GM12865 (cell line): Measurements from ENCODE around the gene C6orf118.

Source experiments
- DNase-seq: peaks from one replicate; pipeline ENCODE4 v3.0.0; 2010; ENCODE audit warnings: low read depth
- H3K4me3 ChIP-seq: 2 replicates; pipeline ENCODE4 v1.5.1; 2011; ENCODE audit warnings: mild to moderate bottlenecking, low read depth, low read length, control low read depth
- TF ChIP-seq, protein P1 (sequence below): IDR thresholded peaks from 2 replicates; pipeline ENCODE4 v1.5.1; 2011; ENCODE audit warnings: low read length, control low read depth, low read depth, inconsistent platforms; ENCODE audit not compliant: insufficient read depth; ENCODE audit errors: missing control alignments

C6orf118 gene

DNA sequence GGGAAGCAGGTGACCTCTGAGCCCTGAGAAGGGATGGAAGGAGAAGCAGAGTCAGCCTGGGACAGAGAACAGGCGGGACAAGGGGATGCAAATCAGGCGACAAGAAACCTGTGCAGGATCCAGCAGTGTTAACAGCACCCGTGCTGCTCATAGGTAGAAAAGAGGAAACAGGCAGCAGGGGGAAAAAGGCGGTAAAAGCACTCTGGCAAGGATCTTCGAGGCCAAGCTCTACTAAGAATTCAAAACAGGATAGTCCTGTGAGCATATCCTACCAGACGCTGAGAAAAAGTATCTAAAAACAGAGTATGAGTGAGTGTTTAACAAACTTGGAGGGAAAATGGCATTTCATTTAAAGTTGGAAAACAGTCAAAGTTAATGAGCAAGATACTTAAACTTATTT is 16.7 kb downstream of the C6orf118 start:
- TF ChIP-seq, protein P1, sequence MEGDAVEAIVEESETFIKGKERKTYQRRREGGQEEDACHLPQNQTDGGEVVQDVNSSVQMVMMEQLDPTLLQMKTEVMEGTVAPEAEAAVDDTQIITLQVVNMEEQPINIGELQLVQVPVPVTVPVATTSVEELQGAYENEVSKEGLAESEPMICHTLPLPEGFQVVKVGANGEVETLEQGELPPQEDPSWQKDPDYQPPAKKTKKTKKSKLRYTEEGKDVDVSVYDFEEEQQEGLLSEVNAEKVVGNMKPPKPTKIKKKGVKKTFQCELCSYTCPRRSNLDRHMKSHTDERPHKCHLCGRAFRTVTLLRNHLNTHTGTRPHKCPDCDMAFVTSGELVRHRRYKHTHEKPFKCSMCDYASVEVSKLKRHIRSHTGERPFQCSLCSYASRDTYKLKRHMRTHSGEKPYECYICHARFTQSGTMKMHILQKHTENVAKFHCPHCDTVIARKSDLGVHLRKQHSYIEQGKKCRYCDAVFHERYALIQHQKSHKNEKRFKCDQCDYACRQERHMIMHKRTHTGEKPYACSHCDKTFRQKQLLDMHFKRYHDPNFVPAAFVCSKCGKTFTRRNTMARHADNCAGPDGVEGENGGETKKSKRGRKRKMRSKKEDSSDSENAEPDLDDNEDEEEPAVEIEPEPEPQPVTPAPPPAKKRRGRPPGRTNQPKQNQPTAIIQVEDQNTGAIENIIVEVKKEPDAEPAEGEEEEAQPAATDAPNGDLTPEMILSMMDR, result no peak
- no peak for DNase-seq
- H3K4me3 ChIP-seq, result no peak overlapping the region

DNA sequence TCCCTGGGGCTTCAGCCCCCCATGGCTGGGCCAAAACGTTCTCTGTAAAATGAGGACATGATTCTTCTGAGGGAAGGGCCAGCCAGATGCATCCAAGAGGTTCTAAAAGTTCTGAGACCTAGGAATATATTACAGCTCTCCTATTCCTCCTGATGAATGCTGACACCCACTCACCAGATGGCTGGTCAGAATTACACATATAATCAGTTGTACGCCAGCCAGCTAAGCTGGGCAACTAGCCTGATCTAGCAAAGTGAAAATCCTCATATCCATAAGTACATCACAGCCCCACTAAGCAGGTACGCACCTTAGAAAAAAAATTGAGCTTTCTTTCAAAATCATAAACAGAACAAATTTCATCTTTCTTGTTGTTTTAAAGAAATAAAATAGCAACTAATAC is 34.8 kb downstream of the C6orf118 start:
- DNase-seq, result no peak
- TF ChIP-seq, protein P1, result no peak
- H3K4me3 ChIP-seq, result no peak overlapping the region

DNA sequence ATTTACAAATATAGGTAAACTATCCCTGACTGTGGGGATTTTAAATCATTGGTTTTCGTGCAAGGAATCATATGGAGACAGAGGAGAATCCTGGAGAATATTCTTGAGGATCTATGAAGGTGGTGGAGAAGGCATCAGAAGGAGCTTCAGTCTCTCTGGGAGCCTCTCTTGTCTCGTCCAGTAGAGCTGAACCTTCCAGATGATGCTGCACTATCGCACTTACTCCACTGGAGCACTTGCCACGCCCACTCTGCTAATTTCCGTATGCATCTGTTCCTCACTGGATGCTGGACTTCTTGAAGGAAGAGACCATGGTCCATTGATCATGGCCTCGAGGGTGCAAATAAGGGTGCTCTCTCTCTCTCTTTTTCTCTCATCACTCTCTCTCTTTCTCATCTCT is 36.8 kb downstream of the C6orf118 start:
- TF ChIP-seq, protein P1, result no peak
- DNase-seq, result no peak

DNA sequence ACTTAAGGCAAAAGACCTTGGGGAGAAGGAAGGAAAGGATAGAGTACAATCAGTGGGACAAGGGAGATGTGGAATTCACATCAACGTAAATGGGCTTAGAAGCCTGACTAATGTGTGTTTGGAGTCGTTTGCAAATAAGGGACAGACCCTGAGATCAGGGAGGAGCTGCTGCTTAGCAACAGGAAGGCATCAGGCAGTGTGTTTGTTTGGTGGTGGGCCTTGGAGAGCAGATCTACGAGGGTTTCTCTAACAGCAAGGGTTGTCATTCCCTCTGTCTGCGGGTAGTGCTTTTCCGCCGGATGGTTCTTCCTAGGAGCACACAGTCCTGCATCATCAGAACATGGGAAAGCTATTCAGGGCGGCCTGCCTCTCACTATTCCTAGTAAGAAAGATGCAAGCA is 40.4 kb downstream of the C6orf118 start:
- no peak for DNase-seq
- H3K4me3 ChIP-seq, result no peak overlapping the region
- TF ChIP-seq, protein P1, result no peak

More for the DNA sequence above, 36.8 kb downstream of the C6orf118 start:
- no peak overlapping the region for H3K4me3 ChIP-seq

DNA sequence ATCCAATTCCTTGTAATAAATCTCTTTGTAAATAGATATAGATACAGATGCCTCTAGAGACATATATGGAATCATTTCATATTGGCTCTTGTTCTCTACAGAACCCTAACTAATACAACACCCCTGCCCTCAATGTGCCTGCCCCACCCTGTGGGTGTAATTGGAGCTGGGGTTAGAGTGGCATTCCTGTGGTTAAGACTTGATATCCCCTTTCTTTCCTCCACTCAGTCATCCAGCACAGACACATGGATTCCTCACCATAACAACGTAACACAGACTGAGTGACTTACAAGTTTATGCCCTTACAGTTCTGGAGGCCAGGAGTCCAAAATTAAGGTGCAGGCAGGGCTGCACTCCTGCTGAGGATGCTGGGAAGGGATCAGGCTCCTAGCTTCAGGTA is 42.8 kb downstream of the C6orf118 start:
- DNase-seq, result no peak
- H3K4me3 ChIP-seq, result no peak overlapping the region
- TF ChIP-seq, protein P1, result no peak

- TF ChIP-seq, protein P1, result no peak
- H3K4me3 ChIP-seq, result no peak overlapping the region
- no peak for DNase-seq
Observed at GRCh38 chr6:165266191-165266590, 43.2 kb downstream of the C6orf118 start.

DNA sequence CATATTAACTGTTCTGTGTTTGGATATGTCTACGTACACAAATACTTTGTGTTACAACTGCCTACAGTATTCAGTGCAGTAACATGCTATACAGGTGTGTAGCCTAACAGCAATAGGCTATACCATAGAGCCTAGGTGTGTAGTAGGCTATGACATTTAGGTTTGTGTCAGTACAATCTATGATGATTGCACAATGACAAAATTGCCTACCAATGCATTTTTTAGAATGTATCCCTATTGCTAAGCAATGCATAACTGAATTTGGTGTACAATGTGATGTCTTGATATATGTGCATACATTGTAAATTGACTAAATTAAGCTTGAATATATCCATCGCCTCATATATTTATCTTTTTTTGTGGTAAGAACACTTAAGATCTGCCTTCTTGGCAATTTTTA is 48.9 kb downstream of the C6orf118 start:
- TF ChIP-seq, protein P1, result no peak
- no peak for DNase-seq
- H3K4me3 ChIP-seq, result no peak overlapping the region
